DND-41 (cell line): ENCODE measurements around the gene SYNE1.
A peak's percentile ranks its signal among the peaks of the same experiment; 100 is the strongest.

ENCODE experiments used
- CTCF ChIP-seq: IDR thresholded peaks from 2 replicates; pipeline ENCODE4 v1.5.1; 2012; ENCODE audit warnings: borderline replicate concordance, low read length, moderate library complexity, mild to moderate bottlenecking; ENCODE audit not compliant: poor library complexity, severe bottlenecking; ENCODE audit errors: extremely low read depth
- EZH2 ChIP-seq: IDR thresholded peaks from 3 replicates; pipeline ENCODE4 v1.6.1; 2012; ENCODE audit warnings: borderline replicate concordance, low read depth, mild to moderate bottlenecking, moderate library complexity, low read length, inconsistent platforms; ENCODE audit not compliant: severe bottlenecking

GRCh38 chr6:152110886-152111820, 526.0 kb downstream of the SYNE1 start:
- peak; percentile 18 for TF ChIP-seq CTCF
- TF ChIP-seq EZH2, result no peak
